ENCODE measurements around the gene MYO1D. TPM values are rescaled to one million over a fixed set of nuclear protein-coding genes. Genes with fewer than 3 reads are reported as not detected.

Gene MYO1D
- total RNA-seq, 1 experiment from 2014 or later, result 40.8 TPM

- DNase-seq, result no peak
- ChIA-PET CTCF (no interaction called here), POLR2A (ENCODE audit: unreplicated experiment) (no interaction called here)
- BruUV-seq (replicated peaks), result no TSS peak
- H3K4me3 ChIP-seq, result no peak overlapping the region
- H3K4me1 ChIP-seq (replicated peaks; ENCODE audit: insufficient read depth), result no peaks in the 10 kb centered on the region
- H3K36me3 ChIP-seq (ENCODE audit: low read depth), result no peaks in the 10 kb centered on the region
- H2AFZ ChIP-seq, result no peak overlapping the region
- H3K4me2 ChIP-seq, result no peak overlapping the region
- H3K9me2 ChIP-seq (ENCODE audit: insufficient read depth), result no peaks in the 10 kb centered on the region
- H3K9me3 ChIP-seq (ENCODE audit: insufficient read depth, low read depth), result no peaks in the 10 kb centered on the region
- intact Hi-C loops (cut with micrococcal nuclease; ENCODE audit: unreplicated experiment), result no loop called here
- no peaks in the 10 kb centered on the region for H3F3A ChIP-seq (ENCODE audit: insufficient read depth, low read depth)
- H3K27me3 ChIP-seq (ENCODE audit: insufficient read depth, low read depth), result no peaks in the 10 kb centered on the region
- H3K27ac ChIP-seq, result no peak overlapping the region
- H4K20me1 ChIP-seq (ENCODE audit: insufficient read depth), result no peaks in the 10 kb centered on the region
- no peak for TF ChIP-seq EZH2 (IDR thresholded peaks at IDR 0.05; ENCODE audit: low read depth)
- TF ChIP-seq CTCF (conservative IDR thresholded peaks at IDR 0.05), result no peak
- H3K79me2 ChIP-seq (ENCODE audit: low read depth), result no peaks in the 10 kb centered on the region
These were observed 248.5 kb downstream of the MYO1D start for GRCh38 chr17:32628271-32629044.

GRCh38 chr17:32627239-32627996 lies 249.5 kb downstream of the MYO1D start:
- intact Hi-C loops (cut with micrococcal nuclease; ENCODE audit: unreplicated experiment), result no loop called here
- BruUV-seq (replicated peaks), result no TSS peak
- H3F3A ChIP-seq (ENCODE audit: insufficient read depth, low read depth), result no peaks in the 10 kb centered on the region
- H3K36me3 ChIP-seq (ENCODE audit: low read depth), result no peaks in the 10 kb centered on the region
- ChIA-PET POLR2A (ENCODE audit: unreplicated experiment) (no interaction called here), CTCF (interaction anchor here (0.5 kb wide), 1 partner anchor 108 kb away, joined by 3 read pairs; no protein-coding TSS in a partner anchor)
- no peaks in the 10 kb centered on the region for H3K27me3 ChIP-seq (ENCODE audit: insufficient read depth, low read depth)
- H3K9me2 ChIP-seq (ENCODE audit: insufficient read depth), result no peaks in the 10 kb centered on the region
- no peak overlapping the region for H3K27ac ChIP-seq
- H3K9me3 ChIP-seq (ENCODE audit: insufficient read depth, low read depth), result no peaks in the 10 kb centered on the region
- no peak overlapping the region for H2AFZ ChIP-seq
- no peak for DNase-seq
- no peaks in the 10 kb centered on the region for H3K4me1 ChIP-seq (replicated peaks; ENCODE audit: insufficient read depth)
- H3K4me2 ChIP-seq, result no peak overlapping the region
- no peaks in the 10 kb centered on the region for H4K20me1 ChIP-seq (ENCODE audit: insufficient read depth)
- TF ChIP-seq EZH2 (IDR thresholded peaks at IDR 0.05; ENCODE audit: low read depth) (no peak), CTCF (conservative IDR thresholded peaks at IDR 0.05) (no peak)
- H3K79me2 ChIP-seq (ENCODE audit: low read depth), result no peaks in the 10 kb centered on the region
- H3K4me3 ChIP-seq, result no peak overlapping the region

- Histone ChIP-seq H3K9me2 (ENCODE audit: insufficient read depth) (no peaks in the 10 kb centered on the region), H3K4me2 (no peak overlapping the region), H2AFZ (no peak overlapping the region), H3K9me3 (ENCODE audit: insufficient read depth, low read depth) (no peaks in the 10 kb centered on the region), H3K27ac (no peak overlapping the region), H3K36me3 (ENCODE audit: low read depth) (no peaks in the 10 kb centered on the region), H3F3A (ENCODE audit: insufficient read depth, low read depth) (no peaks in the 10 kb centered on the region), H3K4me1 (replicated peaks; ENCODE audit: insufficient read depth) (no peaks in the 10 kb centered on the region), H3K4me3 (no peak overlapping the region), H4K20me1 (ENCODE audit: insufficient read depth) (no peaks in the 10 kb centered on the region), H3K79me2 (ENCODE audit: low read depth) (no peaks in the 10 kb centered on the region), H3K27me3 (ENCODE audit: insufficient read depth, low read depth) (no peaks in the 10 kb centered on the region)
- POLR2A ChIA-PET (ENCODE audit: unreplicated experiment), result no interaction called here
- no TSS peak for BruUV-seq (replicated peaks)
- intact Hi-C loops (cut with micrococcal nuclease; ENCODE audit: unreplicated experiment), result no loop called here
- no peak for TF ChIP-seq EZH2 (IDR thresholded peaks at IDR 0.05; ENCODE audit: low read depth)
- CTCF ChIA-PET, result no interaction called here
- no peak for DNase-seq
These were observed 250.5 kb downstream of the MYO1D start for GRCh38 chr17:32626379-32626791.
